Erythroblast (primary cell): ENCODE measurements around the gene SLC31A1.

ENCODE experiments used
- GATA1 ChIP-seq: IDR thresholded peaks from 2 replicates; pipeline ENCODE4 v1.6.1; 2011; ENCODE audit warnings: low read depth, mild to moderate bottlenecking, control low read depth, low read length, moderate library complexity
- POLR2A ChIP-seq: IDR thresholded peaks from 2 replicates; pipeline ENCODE4 v1.6.1; 2011; ENCODE audit warnings: mild to moderate bottlenecking, low read length

DNA sequence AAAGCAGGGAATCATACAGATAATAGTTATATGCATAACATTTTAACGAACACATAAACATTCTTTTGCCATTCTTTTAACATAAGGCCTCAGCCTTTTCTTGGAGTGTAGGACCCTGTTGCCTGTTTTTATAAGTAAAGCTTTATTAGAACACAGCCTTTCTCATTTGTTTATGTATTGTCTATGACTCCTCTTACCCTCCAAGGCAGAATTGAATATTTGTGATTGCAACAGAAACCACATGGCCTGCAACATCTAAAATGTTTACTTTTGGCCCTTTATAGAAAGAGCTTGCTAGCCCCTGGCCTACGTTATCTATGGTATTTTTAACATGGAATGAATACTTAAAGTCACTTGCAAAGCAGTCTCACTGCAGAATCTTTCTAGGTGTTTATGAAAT, 2.6 kb downstream of the SLC31A1 start:
- TF ChIP-seq POLR2A: no peak
- TF ChIP-seq GATA1: no peak
